ENCODE results near the gene CALHM2. TPM values are rescaled to one million over a fixed set of nuclear protein-coding genes. Genes with fewer than 3 reads are reported as not detected.

The CALHM2 gene
- total RNA-seq, 4 donors from 2014 or later = 8.6 to 33.8 (median 23.1) TPM

- Histone ChIP-seq H3K9me3 (no peaks in the 10 kb centered on the region), H3K36me3 (no peaks in the 10 kb centered on the region), H3K27me3 (no peaks in the 10 kb centered on the region), H3K4me3 (no peak overlapping the region), H3K4me1 (peaks cover 0 to 17% (median 12%) of the 10 kb centered on the region in 4 donors), H3K27ac (peak overlapping the region in 1 of 4 donors; percentile 77)
- no peak for TF ChIP-seq POLR2A (IDR thresholded peaks at IDR 0.05)
- no peak for TF ChIP-seq CTCF (IDR thresholded peaks at IDR 0.05)
- DNase-seq = no peak
Observed at GRCh38 chr10:103473261-103473671, 21.1 kb upstream of the CALHM2 start.

- peak overlapping the region in 1 of 4 donors; percentile 22 for H3K4me3 ChIP-seq
- no peaks in the 10 kb centered on the region for H3K36me3 ChIP-seq
- peak in 1 of 3 donors; percentile 63 for DNase-seq
- TF ChIP-seq POLR2A (IDR thresholded peaks at IDR 0.05) (no peak), CTCF (IDR thresholded peaks at IDR 0.05) (no peak)
- H3K27me3 ChIP-seq = no peaks in the 10 kb centered on the region
- peak overlapping the region; percentile 50 to 77 (median 63) for H3K27ac ChIP-seq
- peaks cover 0 to 17% (median 12%) of the 10 kb centered on the region in 4 donors for H3K4me1 ChIP-seq
- H3K9me3 ChIP-seq = no peaks in the 10 kb centered on the region
Observed at GRCh38 chr10:103472005-103472404, 19.8 kb upstream of the CALHM2 start.

- peak in 2 of 3 donors; percentile 89 to 91 for DNase-seq
- H3K9me3 ChIP-seq = no peaks in the 10 kb centered on the region
- H3K27ac ChIP-seq = peak overlapping the region; percentile 50 to 77 (median 63)
Observed at GRCh38 chr10:103470761-103471653, 18.8 kb upstream of the CALHM2 start.

GRCh38 chr10:103469201-103469600, 17.0 kb upstream of the CALHM2 start:
- peaks cover 0 to 17% (median 12%) of the 10 kb centered on the region in 4 donors for H3K4me1 ChIP-seq
- H3K9me3 ChIP-seq = no peaks in the 10 kb centered on the region
- TF ChIP-seq CTCF (IDR thresholded peaks at IDR 0.05) = no peak
- TF ChIP-seq POLR2A (IDR thresholded peaks at IDR 0.05) = no peak
- no peak for DNase-seq
- no peak overlapping the region for H3K4me3 ChIP-seq
- H3K27me3 ChIP-seq = no peaks in the 10 kb centered on the region
- H3K36me3 ChIP-seq = no peaks in the 10 kb centered on the region
- peak overlapping the region in 1 of 4 donors; percentile 25 for H3K27ac ChIP-seq

More at GRCh38 chr10:103470761-103471653, 18.8 kb upstream of the CALHM2 start:
- no peaks in the 10 kb centered on the region for H3K36me3 ChIP-seq
- peaks cover 0 to 17% (median 12%) of the 10 kb centered on the region in 4 donors for H3K4me1 ChIP-seq
- no peaks in the 10 kb centered on the region for H3K27me3 ChIP-seq
- peak overlapping the region in 2 of 4 donors; percentile 14 to 22 for H3K4me3 ChIP-seq
- no peak for TF ChIP-seq CTCF (IDR thresholded peaks at IDR 0.05)
- TF ChIP-seq POLR2A (IDR thresholded peaks at IDR 0.05) = no peak

- H3K9me3 ChIP-seq = no peaks in the 10 kb centered on the region
- peaks cover 0 to 15% (median 10%) of the 10 kb centered on the region in 4 donors for H3K4me1 ChIP-seq
- no peaks in the 10 kb centered on the region for H3K36me3 ChIP-seq
- H3K27ac ChIP-seq = peak overlapping the region in 1 of 4 donors; percentile 43
- H3K4me3 ChIP-seq = no peak overlapping the region
- H3K27me3 ChIP-seq = no peaks in the 10 kb centered on the region
- no peak for DNase-seq
- no peak for TF ChIP-seq CTCF (IDR thresholded peaks at IDR 0.05)
- TF ChIP-seq POLR2A (IDR thresholded peaks at IDR 0.05) = no peak
Observed at GRCh38 chr10:103467406-103467805, 15.2 kb upstream of the CALHM2 start.
